GM19025 (cell line): ENCODE measurements around the gene VANGL1.

Source experiments
- ATAC-seq: cut with Tn5 transposase; IDR thresholded peaks from one replicate; pipeline ENCODE4 v1.9.1; 2021; ENCODE audit warnings: mild to moderate bottlenecking, low read depth, moderate library complexity; ENCODE audit not compliant: unreplicated experiment

VANGL1 gene

GRCh38 chr1:115643225-115643624, 1.5 kb downstream of the VANGL1 start:
- no peak for ATAC-seq

- no peak for ATAC-seq
Measured at GRCh38 chr1:115643666-115644065, 1.9 kb downstream of the VANGL1 start.

- no peak for ATAC-seq
Measured at GRCh38 chr1:115644109-115644508, 2.3 kb downstream of the VANGL1 start.

- ATAC-seq = no peak
Measured at GRCh38 chr1:115647047-115647446, 5.3 kb downstream of the VANGL1 start.

GRCh38 chr1:115647507-115647906, 5.7 kb downstream of the VANGL1 start:
- ATAC-seq = no peak

- ATAC-seq = no peak
Measured at GRCh38 chr1:115647919-115648650, 6.3 kb downstream of the VANGL1 start.

GRCh38 chr1:115648717-115649691, 7.2 kb downstream of the VANGL1 start:
- ATAC-seq = peak; percentile 79

- ATAC-seq = no peak
Measured at GRCh38 chr1:115649964-115650363, 8.2 kb downstream of the VANGL1 start.

- ATAC-seq = no peak
Measured at GRCh38 chr1:115650961-115651360, 9.2 kb downstream of the VANGL1 start.

- ATAC-seq = no peak
Measured at GRCh38 chr1:115651391-115651790, 9.6 kb downstream of the VANGL1 start.

- no peak for ATAC-seq
Measured at GRCh38 chr1:115652236-115652788, 10.5 kb downstream of the VANGL1 start.

GRCh38 chr1:115654125-115654524, 12.4 kb downstream of the VANGL1 start:
- ATAC-seq = no peak

- no peak for ATAC-seq
Measured at GRCh38 chr1:115654663-115655305, 13.0 kb downstream of the VANGL1 start.

- ATAC-seq = no peak
Measured at GRCh38 chr1:115655306-115655663, 13.5 kb downstream of the VANGL1 start.

GRCh38 chr1:115655916-115656315, 14.1 kb downstream of the VANGL1 start:
- ATAC-seq = no peak

GRCh38 chr1:115656461-115657077, 14.8 kb downstream of the VANGL1 start:
- ATAC-seq = no peak

- ATAC-seq = no peak
Measured at GRCh38 chr1:115658646-115659045, 16.9 kb downstream of the VANGL1 start.

GRCh38 chr1:115660151-115660550, 18.4 kb downstream of the VANGL1 start:
- no peak for ATAC-seq

GRCh38 chr1:115661157-115661556, 19.4 kb downstream of the VANGL1 start:
- no peak for ATAC-seq

GRCh38 chr1:115665319-115666096, 23.7 kb downstream of the VANGL1 start:
- no peak for ATAC-seq
